NCI-H524 treated with DMSO at 0.1 percent for 48 hours (cell line): ENCODE results near the gene STPG4.
A peak's percentile ranks its signal among the peaks of the same experiment; 100 is the strongest.

Experiments
- DNase-seq: peaks from one replicate; lab custom pipeline; 2025; lab: John Stamatoyannopoulos, UW

STPG4 gene

GRCh38 chr2:47052847-47053246 lies 102.3 kb downstream of the STPG4 start:
- DNase-seq, result no peak

DNA sequence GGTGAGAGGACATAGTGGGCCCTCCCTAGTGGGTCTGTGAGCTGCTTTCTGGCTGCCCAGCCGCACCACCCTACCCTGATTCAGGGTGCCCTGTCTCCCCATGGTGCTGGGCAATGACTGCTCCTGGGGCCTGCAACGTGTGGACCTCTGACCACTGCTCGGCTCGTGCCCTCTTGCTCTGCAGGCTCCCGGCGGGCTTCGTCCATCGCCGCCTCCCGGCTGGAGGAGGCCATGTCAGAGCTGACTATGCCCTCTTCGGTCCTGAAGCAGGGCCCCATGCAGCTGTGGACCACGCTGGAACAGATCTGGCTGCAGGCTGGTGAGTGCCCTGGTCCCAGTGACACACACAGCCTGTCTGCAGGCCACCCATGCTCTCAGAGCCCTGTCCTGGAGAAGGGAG lies 103.5 kb downstream of the STPG4 start:
- no peak for DNase-seq

DNA sequence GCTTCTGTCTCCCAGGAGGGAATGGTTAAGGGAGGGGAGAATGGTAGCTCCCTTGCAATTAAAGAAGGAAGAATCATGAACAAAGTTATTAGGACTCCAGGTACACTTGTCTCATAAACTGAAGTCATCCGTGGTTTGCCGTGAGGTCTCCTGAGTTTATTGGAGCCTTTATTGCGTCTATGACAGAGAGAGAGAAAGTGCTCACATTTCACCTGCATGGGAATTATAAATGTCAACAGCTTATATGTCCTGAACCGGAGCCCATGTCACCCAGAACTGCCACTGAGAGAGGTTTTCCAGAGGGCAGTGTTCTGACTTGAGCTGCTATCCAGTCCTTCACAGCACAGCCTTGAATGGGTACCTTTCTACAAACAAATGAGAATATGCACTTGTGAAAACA lies 104.3 kb downstream of the STPG4 start:
- no peak for DNase-seq

- no peak for DNase-seq
These were observed 104.9 kb downstream of the STPG4 start for GRCh38 chr2:47050021-47050760.

DNA sequence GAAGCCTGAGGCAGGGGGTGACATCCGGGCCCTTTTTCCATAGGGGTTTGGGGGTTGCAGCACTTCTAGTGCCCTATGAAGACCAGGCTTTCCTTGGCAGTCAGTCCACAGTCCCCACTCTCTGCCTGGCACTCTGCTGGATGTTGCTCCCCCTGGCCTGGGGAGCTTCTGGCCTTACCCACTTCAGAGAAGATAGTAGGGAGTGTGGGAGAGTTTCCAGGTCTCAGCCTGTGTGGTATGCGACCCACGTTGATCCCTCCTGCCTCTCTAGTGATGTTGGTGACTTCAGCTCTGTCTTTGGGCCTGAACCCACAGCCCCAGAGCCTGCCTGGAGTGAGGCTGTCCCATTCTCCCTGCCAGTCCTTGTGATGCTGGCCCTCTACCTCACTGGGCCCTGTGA lies 105.6 kb downstream of the STPG4 start:
- DNase-seq, result no peak

- DNase-seq, result no peak
These were observed 106.2 kb downstream of the STPG4 start for GRCh38 chr2:47048801-47049480.

DNA sequence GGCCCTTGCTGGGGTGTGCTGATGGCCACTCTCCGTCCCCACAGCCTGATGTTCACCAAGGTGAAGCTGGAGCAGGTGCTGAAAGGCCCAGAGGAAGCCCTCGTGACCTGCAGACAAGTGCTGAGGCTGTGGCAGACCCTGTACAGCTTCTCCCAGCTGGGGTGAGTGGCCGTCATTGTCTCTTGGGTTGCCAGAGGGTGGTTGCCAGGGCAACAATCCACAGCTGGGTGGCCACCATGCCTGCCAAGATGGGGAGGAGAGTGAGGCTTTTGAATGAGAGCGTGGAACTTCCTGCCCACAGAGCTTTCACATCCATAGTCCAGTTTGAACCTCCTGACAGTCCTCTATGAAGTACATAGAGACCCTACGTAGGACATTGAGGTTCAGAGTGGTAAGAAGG lies 108.8 kb downstream of the STPG4 start:
- no peak for DNase-seq

DNA sequence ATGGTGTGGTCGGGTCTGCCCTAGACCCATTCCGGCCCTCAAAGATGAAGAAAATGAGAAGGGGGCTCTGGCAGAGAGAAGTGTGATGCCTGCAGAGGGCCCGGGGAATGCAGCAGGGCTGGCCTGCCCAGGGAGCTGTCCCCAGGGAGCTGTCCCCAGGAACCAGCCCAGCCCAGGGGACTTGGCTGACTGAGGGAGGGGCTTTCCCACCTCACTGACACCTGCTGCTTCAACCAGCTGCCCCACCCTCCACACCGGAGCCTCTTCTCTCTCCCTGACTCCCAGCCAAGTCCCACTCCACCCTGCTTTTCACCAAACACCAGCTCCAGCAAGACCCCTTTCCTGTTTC lies 111.2 kb downstream of the STPG4 start:
- DNase-seq, result no peak

DNA sequence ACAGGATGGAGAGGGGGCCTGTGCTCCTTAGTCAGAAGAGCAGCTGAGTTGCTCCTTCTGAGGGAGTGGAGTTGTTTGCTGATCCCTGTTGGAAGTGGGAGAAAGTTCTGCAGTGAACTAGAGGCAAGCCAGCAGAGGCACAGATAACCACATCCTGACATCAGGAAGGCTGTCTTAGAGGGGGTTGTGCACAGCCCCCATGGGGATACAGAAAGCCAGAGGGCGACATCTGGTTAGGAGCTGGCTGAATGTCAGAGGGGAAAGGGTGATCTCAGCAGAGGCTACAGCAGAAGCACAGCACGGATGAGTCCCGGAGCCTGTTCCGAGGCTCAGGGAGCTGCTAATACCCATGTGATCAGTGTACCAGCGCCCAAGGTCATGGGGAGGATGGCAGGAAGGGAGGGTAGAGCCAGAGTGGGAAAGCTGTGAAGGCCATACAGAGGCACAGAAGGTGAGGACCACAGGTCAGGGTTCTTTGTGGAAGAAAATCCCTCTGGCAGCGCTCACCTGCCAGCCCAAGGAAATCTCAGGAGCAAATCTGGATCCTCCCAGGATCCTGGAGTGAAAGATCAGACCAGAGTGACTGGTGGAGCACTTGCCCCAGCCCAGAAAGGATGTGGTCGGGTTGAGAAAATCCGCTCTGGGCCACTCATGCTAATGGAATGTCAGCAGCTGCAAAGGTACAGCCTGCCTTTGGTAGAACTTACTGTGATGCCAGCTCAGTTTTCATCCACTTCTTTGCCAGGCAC lies 111.8 kb downstream of the STPG4 start:
- DNase-seq, result peak; percentile 24

DNA sequence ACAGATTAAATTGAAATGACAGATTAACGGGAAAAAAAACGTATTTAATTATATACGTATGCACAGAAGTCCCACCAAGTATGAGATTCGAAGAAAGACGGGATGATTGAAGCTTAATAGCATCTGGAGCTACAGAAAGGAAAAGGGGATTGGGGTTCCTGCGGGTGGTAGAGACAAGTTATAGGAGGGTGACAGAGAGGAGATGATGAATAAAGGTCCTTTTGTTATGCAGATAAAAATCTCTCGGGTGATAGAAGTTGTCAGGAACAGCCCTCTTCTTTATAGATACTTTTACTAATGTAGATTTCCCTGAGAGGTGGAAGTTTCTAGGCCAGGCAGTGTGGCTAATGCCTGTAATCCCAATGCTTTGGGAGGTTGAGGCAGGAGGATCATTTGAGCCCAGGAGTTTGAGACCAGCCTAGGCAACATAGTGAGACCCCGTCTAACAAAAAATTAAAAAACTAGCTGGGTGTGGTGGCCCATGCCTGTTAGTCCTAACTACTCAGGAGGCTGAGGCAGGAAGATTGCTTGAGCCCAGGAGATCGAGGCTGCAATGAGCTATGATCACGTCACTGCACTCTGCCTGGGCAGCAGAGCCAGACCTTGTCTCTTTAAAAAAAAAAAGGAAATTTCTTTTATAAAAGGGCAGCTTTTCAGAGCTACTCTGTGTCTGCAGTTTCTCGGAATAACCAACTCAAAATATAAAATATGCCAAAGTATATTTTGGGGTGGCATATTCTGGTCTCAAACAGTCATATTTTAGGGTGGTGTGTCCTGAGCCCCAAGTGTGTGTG lies 113.0 kb downstream of the STPG4 start:
- DNase-seq, result no peak

DNA sequence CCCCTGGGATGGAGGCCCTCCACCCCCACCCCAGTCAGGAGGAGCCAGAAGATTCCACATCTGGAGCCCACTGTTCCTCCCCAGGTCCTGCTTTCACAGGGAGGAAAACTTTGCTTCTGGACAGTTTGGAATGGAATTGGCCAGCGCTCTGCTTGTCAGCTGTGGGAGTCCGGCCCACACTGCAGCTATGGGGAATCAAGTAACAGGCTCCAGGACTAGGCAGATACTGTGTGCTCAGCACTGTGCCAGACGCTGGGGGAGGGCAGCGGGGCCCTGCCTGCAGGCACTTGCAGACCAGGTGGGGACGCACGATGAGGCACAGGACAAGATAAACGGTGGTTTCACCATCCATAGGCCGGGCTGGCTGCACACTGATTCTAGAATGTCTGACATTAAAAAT lies 114.0 kb downstream of the STPG4 start:
- no peak for DNase-seq

DNA sequence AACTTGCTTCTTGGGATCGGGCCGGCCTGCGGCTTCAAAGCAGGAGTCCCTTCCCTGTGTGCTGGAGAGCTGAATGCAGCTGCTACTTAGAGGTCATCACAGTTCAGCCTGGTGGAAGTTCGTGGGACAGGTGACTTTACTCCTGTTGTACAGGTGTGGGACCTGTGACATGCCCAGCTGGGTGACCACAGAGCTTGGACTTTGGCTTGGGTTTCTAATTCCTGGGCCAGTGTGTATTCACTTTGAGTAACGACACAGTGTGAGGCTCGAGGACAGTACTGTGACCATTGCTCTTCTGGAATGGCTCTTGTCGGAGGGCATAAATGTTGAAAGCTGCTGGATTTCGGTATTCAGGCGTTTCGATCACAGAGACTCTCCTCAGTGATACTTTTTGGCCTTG lies 114.5 kb downstream of the STPG4 start:
- DNase-seq, result no peak

DNA sequence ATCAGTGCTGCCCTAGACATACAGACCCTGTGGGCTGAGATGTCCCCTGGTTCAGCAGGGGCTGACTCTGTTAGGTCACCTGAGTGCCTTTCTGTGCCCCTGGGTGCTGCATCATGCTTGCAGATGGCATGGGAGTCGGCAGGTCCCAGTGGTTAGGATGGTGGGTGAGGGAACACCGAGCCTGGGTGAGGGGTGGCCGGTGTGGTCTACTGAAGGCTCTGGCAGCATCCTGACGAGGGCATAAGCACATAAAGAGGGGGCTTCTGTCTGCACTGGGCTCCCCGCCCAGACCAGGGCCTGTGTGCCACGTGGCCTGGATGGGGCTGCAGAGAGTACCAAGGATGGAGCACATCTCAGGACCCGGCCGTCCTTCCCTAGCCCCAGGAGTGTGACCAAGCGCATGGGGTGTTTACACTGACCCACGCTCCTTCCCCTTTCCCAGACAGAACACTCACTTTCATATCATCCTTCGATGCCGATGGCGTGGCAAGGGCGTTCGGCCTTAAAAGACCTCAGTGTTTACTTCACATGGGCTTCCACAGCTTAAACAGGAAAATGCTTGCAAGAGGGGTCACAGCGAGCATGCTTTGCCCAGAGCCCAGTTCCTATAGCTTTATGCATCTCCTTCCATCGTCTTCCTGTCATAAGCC lies 115.1 kb downstream of the STPG4 start:
- DNase-seq, result no peak

- DNase-seq, result no peak
These were observed 115.6 kb downstream of the STPG4 start for GRCh38 chr2:47039489-47039870.

GRCh38 chr2:47038656-47039488 lies 116.2 kb downstream of the STPG4 start:
- no peak for DNase-seq

- DNase-seq, result no peak
These were observed 117.4 kb downstream of the STPG4 start for GRCh38 chr2:47037678-47038077.
